ENCODE data around the gene MACROD2. TPM values are rescaled to one million over a fixed set of nuclear protein-coding genes. Genes with fewer than 3 reads are reported as not detected.

Gene MACROD2
- polyA plus RNA-seq, 2 of the 4 experiments (the other 2 are of a cell fraction) = 0.96 to 1.3 TPM

- Histone ChIP-seq H3K9me3 (no peaks in the 10 kb centered on the region), H3K27ac (no peak overlapping the region), H3K4me2 (no peak overlapping the region), H3K4me1 (no peaks in the 10 kb centered on the region), H3K4me3 (no peak overlapping the region)
- TF ChIP-seq TFCP2L1 (CRISPR knock-in tag; IDR thresholded peaks at IDR 0.05) (no peak), ESRRA (IDR thresholded peaks at IDR 0.05; ENCODE audit: borderline replicate concordance, low read length) (no peak), CBX8 (IDR thresholded peaks at IDR 0.05) (no peak)
- no peak for FAIRE-seq
- POLR2A ChIA-PET = no interaction called here
- no peak for ATAC-seq
- DNase-seq (ENCODE audit: low read depth in 1 of 2, low spot score in 1 of 2) = no peak
- CTCF ChIA-PET = interaction anchor here (0.6 to 1.9 kb wide), 2 partner anchors 17 to 746 kb away, joined by 3 to 6 read pairs; no protein-coding TSS in a partner anchor
Measured at GRCh38 chr20:14634665-14635064, 639.3 kb downstream of the MACROD2 start.

GRCh38 chr20:14637441-14637840, 642.1 kb downstream of the MACROD2 start:
- TF ChIP-seq HDAC2 (IDR thresholded peaks at IDR 0.05) = no peak
- no peak for TF ChIP-seq E2F6 (IDR thresholded peaks at IDR 0.05; ENCODE audit: borderline replicate concordance, low read depth)
- TF ChIP-seq CEBPB (IDR thresholded peaks at IDR 0.05) = no peak
- no peak for TF ChIP-seq HOXA7 (CRISPR knock-in tag; IDR thresholded peaks at IDR 0.05)
- TF ChIP-seq HOXB13 (CRISPR knock-in tag; IDR thresholded peaks at IDR 0.05; ENCODE audit: low read depth) = no peak
- no peak for TF ChIP-seq RAD21 (conservative IDR thresholded peaks at IDR 0.05 in 1 of 2, IDR thresholded peaks at IDR 0.05 in 1 of 2)
- no peak for TF ChIP-seq KDM5A (IDR thresholded peaks at IDR 0.05)
- TF ChIP-seq BHLHE40 (IDR thresholded peaks at IDR 0.05; ENCODE audit: low read depth, low read length) = no peak
- TF ChIP-seq JUN (IDR thresholded peaks at IDR 0.05) = no peak
- TF ChIP-seq CHD2 (IDR thresholded peaks at IDR 0.05; ENCODE audit: low read length, partially characterized antibody) = no peak
- no peak for TF ChIP-seq FOSB (CRISPR knock-in tag; IDR thresholded peaks at IDR 0.05)
- TF ChIP-seq RARB (CRISPR knock-in tag; IDR thresholded peaks at IDR 0.05) = no peak
- TF ChIP-seq, protein P1, sequence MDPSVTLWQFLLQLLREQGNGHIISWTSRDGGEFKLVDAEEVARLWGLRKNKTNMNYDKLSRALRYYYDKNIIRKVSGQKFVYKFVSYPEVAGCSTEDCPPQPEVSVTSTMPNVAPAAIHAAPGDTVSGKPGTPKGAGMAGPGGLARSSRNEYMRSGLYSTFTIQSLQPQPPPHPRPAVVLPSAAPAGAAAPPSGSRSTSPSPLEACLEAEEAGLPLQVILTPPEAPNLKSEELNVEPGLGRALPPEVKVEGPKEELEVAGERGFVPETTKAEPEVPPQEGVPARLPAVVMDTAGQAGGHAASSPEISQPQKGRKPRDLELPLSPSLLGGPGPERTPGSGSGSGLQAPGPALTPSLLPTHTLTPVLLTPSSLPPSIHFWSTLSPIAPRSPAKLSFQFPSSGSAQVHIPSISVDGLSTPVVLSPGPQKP (IDR thresholded peaks at IDR 0.05; ENCODE audit: low read depth, low read length) = no peak
- no peak for TF ChIP-seq MAFK (IDR thresholded peaks at IDR 0.05; ENCODE audit: partially characterized antibody)
- TF ChIP-seq NFE2L2 (conservative IDR thresholded peaks at IDR 0.05; ENCODE audit: low read length) = no peak
- no peak for TF ChIP-seq RFX5 (IDR thresholded peaks at IDR 0.05)
- TF ChIP-seq SMC3 (IDR thresholded peaks at IDR 0.05) = no peak
- no peak for TF ChIP-seq CTCF (IDR thresholded peaks at IDR 0.05)
- no peak for DNase-seq (ENCODE audit: low read depth in 1 of 2, low spot score in 1 of 2)
- H3K4me1 ChIP-seq = no peaks in the 10 kb centered on the region
- no peak overlapping the region for H3K4me2 ChIP-seq
- no peak overlapping the region for H3K4me3 ChIP-seq
- no peak for FAIRE-seq
- 61% methylated on average over 4 of the region's 4 CpGs for WGBS (ENCODE audit: missing lambda C conversion rate)
- ATAC-seq = no peak
- ChIA-PET POLR2A (no interaction called here), CTCF (interaction anchor here (1.0 kb wide), 1 partner anchor 85 kb away, joined by 3 read pairs; no protein-coding TSS in a partner anchor)
- H3K9me3 ChIP-seq = peaks cover 14% of the 10 kb centered on the region; the same call in 2 of the 3 replicates
- H3K27ac ChIP-seq = no peak overlapping the region

DNA sequence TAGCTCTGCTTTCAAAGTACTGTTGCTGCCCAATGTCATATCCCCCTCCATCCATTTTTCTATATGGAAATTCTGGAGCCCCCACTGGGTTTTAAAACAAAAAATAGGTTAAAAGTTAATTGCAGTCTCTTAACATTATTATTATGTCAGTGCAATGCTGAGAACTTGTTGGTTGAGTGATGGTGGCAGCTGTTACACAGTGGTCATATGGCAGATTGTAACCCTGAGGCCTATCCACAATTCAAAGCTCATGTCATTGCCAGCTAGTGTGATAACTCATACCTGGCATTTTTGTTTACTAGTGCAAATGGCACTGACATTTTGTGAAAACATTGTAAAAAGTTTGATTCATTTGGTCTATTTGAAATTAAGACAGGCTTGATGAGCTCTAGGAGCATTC, 647.8 kb downstream of the MACROD2 start:
- ChIA-PET POLR2A (no interaction called here), CTCF (interaction anchor here (1.5 kb wide), 1 partner anchor 23 kb away, joined by 3 read pairs; no protein-coding TSS in a partner anchor)
- ATAC-seq (no peak), DNase-seq (ENCODE audit: low read depth in 1 of 2, low spot score in 1 of 2) (no peak), FAIRE-seq (no peak)
- Histone ChIP-seq H3K4me3 (no peak overlapping the region), H3K4me2 (no peak overlapping the region), H3K9me3 (peaks cover 14% of the 10 kb centered on the region; the same call in 2 of the 3 replicates), H3K27ac (no peak overlapping the region), H3K4me1 (no peaks in the 10 kb centered on the region)
- TF ChIP-seq TP53 (CRISPR knock-in tag; IDR thresholded peaks at IDR 0.05) (no peak), RAD21 (conservative IDR thresholded peaks at IDR 0.05 in 1 of 2, IDR thresholded peaks at IDR 0.05 in 1 of 2) (no peak), RNF2 (IDR thresholded peaks at IDR 0.05; ENCODE audit: borderline replicate concordance, low read depth) (no peak), RFX5 (IDR thresholded peaks at IDR 0.05) (no peak), PBX3 (IDR thresholded peaks at IDR 0.05) (no peak), CHD2 (IDR thresholded peaks at IDR 0.05; ENCODE audit: low read length, partially characterized antibody) (no peak), FOSB (CRISPR knock-in tag; IDR thresholded peaks at IDR 0.05) (no peak), PHF8 (IDR thresholded peaks at IDR 0.05; ENCODE audit: borderline replicate concordance, low read depth) (no peak)
- TF ChIP-seq, protein P1 (IDR thresholded peaks at IDR 0.05; ENCODE audit: low read depth, low read length) = no peak

All from A549 (cell line).